OCI-LY7 (cell line): ENCODE data around the gene FBLN2. TPM values are rescaled to one million over a fixed set of nuclear protein-coding genes. Genes with fewer than 3 reads are reported as not detected.

Source experiments
- BruUV-seq: library from RNA; stranded (reverse); fragments of 400-500 nt; replicated peaks from 2 replicates; lab custom pipeline; 2021; lab: Mats Ljungman, UMichigan
- CTCF ChIA-PET: fragments of 300-600 bp; sonication (Branson Sonifier 250); formaldehyde crosslinking; loops from one replicate; lab custom pipeline; 2022; ENCODE audit warnings: antibody characterized with exemption; ENCODE audit not compliant: unreplicated experiment; lab: Charles Lee
- POLR2A ChIA-PET: fragments of 300-600 bp; sonication (Branson Sonifier 250); formaldehyde crosslinking; loops from one replicate; lab custom pipeline; 2022; ENCODE audit warnings: antibody characterized with exemption; lab: Charles Lee
- DNase-seq: peaks from one replicate; pipeline ENCODE4 v3.0.0-alpha.2; 2015; ENCODE audit warnings: low spot score
- H2AFZ ChIP-seq: fragments of 200-600 bp; sonication (generic), shearing (Covaris generic); 2 replicates; pipeline ENCODE4 v1.6.1; 2014; ENCODE audit warnings: mild to moderate bottlenecking, antibody characterized with exemption, low read length, moderate library complexity
- H3K27ac ChIP-seq: fragments of 200-600 bp; sonication (generic); 2 replicates; pipeline ENCODE4 v1.5.1; 2014; ENCODE audit warnings: mixed run types, low read depth, mild to moderate bottlenecking, moderate library complexity, low read length, inconsistent platforms; ENCODE audit not compliant: poor library complexity, severe bottlenecking
- H3K36me3 ChIP-seq: fragments of 200-600 bp; sonication (generic); 2 replicates; pipeline ENCODE4 v1.6.1; 2014; ENCODE audit warnings: mild to moderate bottlenecking, antibody characterized with exemption, low read length, moderate library complexity, mixed read lengths; ENCODE audit not compliant: insufficient read depth
- H3K4me1 ChIP-seq: fragments of 200-600 bp; sonication (generic); 2 replicates; pipeline ENCODE4 v1.5.1; 2014; ENCODE audit warnings: mild to moderate bottlenecking, low read length; ENCODE audit not compliant: insufficient read depth, poor library complexity, severe bottlenecking
- H3K4me2 ChIP-seq: fragments of 200-600 bp; sonication (generic); 2 replicates; pipeline ENCODE4 v1.6.1; 2014; ENCODE audit warnings: mild to moderate bottlenecking, low read length
- H3K4me3 ChIP-seq: fragments of 200-600 bp; sonication (generic); 2 replicates; pipeline ENCODE4 v1.5.1; 2014; ENCODE audit warnings: mild to moderate bottlenecking, low read depth, low read length; ENCODE audit not compliant: poor library complexity, severe bottlenecking
- H3K79me2 ChIP-seq: fragments of 200-600 bp; sonication (generic); 2 replicates; pipeline ENCODE4 v1.6.1; 2016; ENCODE audit warnings: low read depth, mild to moderate bottlenecking, low read length, moderate library complexity, mixed read lengths; ENCODE audit not compliant: insufficient read depth
- H3K9me2 ChIP-seq: fragments of 200-600 bp; sonication (generic); 2 replicates; pipeline ENCODE4 v1.6.1; 2016; ENCODE audit warnings: mild to moderate bottlenecking, low read length, mixed read lengths; ENCODE audit not compliant: insufficient read depth
- H3K9me3 ChIP-seq: fragments of 200-600 bp; sonication (generic); 2 replicates; pipeline ENCODE4 v1.6.1; 2014; ENCODE audit warnings: mild to moderate bottlenecking, mixed run types, low read length, mixed read lengths
- H4K20me1 ChIP-seq: fragments of 200-600 bp; sonication (generic); 2 replicates; pipeline ENCODE4 v1.6.1; 2014; ENCODE audit warnings: mild to moderate bottlenecking, antibody characterized with exemption, low read length, moderate library complexity, mixed read lengths; ENCODE audit not compliant: insufficient read depth
- EZH2phosphoT487 ChIP-seq: fragments of 200-600 bp; sonication (generic); IDR thresholded peaks from 2 replicates; pipeline ENCODE4 v1.6.1; 2018; ENCODE audit warnings: low read depth, borderline replicate concordance, mild to moderate bottlenecking, mixed run types, antibody characterized with exemption, low read length, moderate library complexity, mixed read lengths
- intact Hi-C: fragments of 100-400 bp; cut with micrococcal nuclease; formaldehyde crosslinking; loops from one replicate; pipeline ENCODE4 v1.10.0; 2022; ENCODE audit not compliant: unreplicated experiment
- total RNA-seq, 2 experiments: library from RNA; depleted of rRNA in 1 of 2; stranded (reverse); fragments of >200 nt in 1 of 2; shearing (Covaris generic) in 1 of 2; gene quantifications; 2 replicates each; pipeline ENCODE4 v1.2.3, GENCODE V29; 2014 to 2022
- TF ChIP-seq, protein P1 (sequence below): fragments of 200-600 bp; sonication (generic); conservative IDR thresholded peaks from 2 replicates; pipeline ENCODE4 v1.5.1; 2014; ENCODE audit warnings: mild to moderate bottlenecking, antibody characterized with exemption, low read length, moderate library complexity, mixed read lengths

FBLN2 gene
- total RNA-seq, 2 experiments from 2014 or later = not detected

DNA sequence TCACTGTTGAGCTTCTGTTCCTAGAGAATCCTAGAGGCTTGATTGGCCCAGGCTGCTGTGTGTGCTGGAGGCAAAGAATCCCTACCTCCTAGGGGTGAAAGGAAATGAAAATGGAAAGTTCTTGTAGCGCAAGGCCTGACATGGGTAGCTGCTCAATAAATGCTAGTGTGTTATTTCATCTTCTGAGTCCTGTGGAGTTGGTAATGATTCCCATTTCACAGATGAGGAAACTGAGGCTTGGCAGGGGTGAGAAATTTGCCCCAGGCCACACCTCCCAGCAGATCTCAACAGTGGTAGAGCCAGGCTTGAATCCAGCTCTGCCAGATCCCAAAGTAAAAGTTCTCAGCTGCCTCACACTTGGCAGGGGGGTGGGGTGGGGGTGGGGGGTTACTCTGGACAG lies 42.7 kb upstream of the FBLN2 start:
- Histone ChIP-seq H3K9me2 (no peaks in the 10 kb centered on the region), H3K36me3 (no peaks in the 10 kb centered on the region), H3K9me3 (no peaks in the 10 kb centered on the region), H3K4me3 (no peak overlapping the region), H3K4me1 (no peaks in the 10 kb centered on the region), H3K4me2 (no peak overlapping the region), H3K79me2 (no peaks in the 10 kb centered on the region), H4K20me1 (no peaks in the 10 kb centered on the region), H2AFZ (no peak overlapping the region), H3K27ac (no peak overlapping the region)
- ChIA-PET CTCF (no interaction called here), POLR2A (no interaction called here)
- DNase-seq = no peak
- BruUV-seq = no TSS peak
- TF ChIP-seq, protein P1, sequence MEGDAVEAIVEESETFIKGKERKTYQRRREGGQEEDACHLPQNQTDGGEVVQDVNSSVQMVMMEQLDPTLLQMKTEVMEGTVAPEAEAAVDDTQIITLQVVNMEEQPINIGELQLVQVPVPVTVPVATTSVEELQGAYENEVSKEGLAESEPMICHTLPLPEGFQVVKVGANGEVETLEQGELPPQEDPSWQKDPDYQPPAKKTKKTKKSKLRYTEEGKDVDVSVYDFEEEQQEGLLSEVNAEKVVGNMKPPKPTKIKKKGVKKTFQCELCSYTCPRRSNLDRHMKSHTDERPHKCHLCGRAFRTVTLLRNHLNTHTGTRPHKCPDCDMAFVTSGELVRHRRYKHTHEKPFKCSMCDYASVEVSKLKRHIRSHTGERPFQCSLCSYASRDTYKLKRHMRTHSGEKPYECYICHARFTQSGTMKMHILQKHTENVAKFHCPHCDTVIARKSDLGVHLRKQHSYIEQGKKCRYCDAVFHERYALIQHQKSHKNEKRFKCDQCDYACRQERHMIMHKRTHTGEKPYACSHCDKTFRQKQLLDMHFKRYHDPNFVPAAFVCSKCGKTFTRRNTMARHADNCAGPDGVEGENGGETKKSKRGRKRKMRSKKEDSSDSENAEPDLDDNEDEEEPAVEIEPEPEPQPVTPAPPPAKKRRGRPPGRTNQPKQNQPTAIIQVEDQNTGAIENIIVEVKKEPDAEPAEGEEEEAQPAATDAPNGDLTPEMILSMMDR = no peak
- TF ChIP-seq EZH2phosphoT487 = no peak
- intact Hi-C loops = no loop called here

DNA sequence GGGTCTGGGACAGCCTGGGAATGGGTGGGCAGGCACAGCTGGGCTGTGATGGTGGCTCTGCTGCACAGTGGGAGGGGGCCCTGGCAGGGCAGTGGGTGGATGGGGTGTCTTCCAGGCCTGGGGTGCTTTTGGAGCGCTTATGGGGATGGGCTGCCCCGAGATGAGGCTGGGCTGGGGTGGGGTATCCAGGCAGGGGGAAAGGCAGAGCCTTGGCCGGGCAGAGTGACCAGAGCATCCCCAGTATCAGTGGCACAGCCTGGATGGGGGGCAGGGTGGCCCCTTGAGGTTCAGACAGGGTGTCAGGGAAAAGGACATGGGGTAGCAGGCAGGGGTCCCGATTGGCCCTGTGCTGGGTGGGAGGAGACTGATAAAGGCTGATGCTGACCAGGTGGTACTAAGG lies 42.2 kb upstream of the FBLN2 start:
- H3K79me2 ChIP-seq = no peaks in the 10 kb centered on the region
- BruUV-seq = no TSS peak

DNA sequence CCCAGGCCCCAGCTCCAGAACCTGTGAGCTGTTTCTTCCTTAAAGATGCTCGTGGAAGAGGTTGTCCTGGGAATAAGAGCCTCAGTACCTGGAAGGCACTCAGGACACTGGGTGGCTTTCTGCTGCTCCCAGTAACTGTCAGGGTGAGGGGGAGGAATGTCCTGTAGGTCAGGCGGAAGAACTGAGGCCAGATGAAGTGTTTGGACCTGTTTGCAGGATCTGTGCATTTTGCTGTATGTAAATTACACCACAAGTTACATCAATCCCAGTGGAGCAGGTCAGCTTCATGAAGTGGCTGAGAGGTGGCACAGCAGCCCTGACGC lies 41.7 kb upstream of the FBLN2 start:
- Histone ChIP-seq H4K20me1 (no peaks in the 10 kb centered on the region), H3K36me3 (no peaks in the 10 kb centered on the region), H3K79me2 (no peaks in the 10 kb centered on the region), H3K4me3 (no peak overlapping the region), H3K9me2 (no peaks in the 10 kb centered on the region), H3K9me3 (no peaks in the 10 kb centered on the region), H2AFZ (no peak overlapping the region), H3K4me1 (no peaks in the 10 kb centered on the region), H3K4me2 (no peak overlapping the region), H3K27ac (no peak overlapping the region)
- no peak for DNase-seq
- intact Hi-C loops = no loop called here
- BruUV-seq = no TSS peak
- TF ChIP-seq, protein P1 = no peak
- TF ChIP-seq EZH2phosphoT487 = no peak
- ChIA-PET POLR2A (no interaction called here), CTCF (no interaction called here)

More for the DNA sequence above, 42.2 kb upstream of the FBLN2 start:
- no peaks in the 10 kb centered on the region for H3K36me3 ChIP-seq
- H3K27ac ChIP-seq = no peak overlapping the region
- no peak overlapping the region for H2AFZ ChIP-seq
- TF ChIP-seq, protein P1 = no peak
- no peak for TF ChIP-seq EZH2phosphoT487
- H3K4me1 ChIP-seq = no peaks in the 10 kb centered on the region
- CTCF ChIA-PET = no interaction called here
- intact Hi-C loops = no loop called here
- POLR2A ChIA-PET = no interaction called here
- no peak for DNase-seq
- H3K9me3 ChIP-seq = no peaks in the 10 kb centered on the region
- no peak overlapping the region for H3K4me3 ChIP-seq
- H3K4me2 ChIP-seq = no peak overlapping the region
- H3K9me2 ChIP-seq = no peaks in the 10 kb centered on the region
- H4K20me1 ChIP-seq = no peaks in the 10 kb centered on the region
